ENCODE data around the gene SDCBP2.

- no peak for TF ChIP-seq CTCF (conservative IDR thresholded peaks at IDR 0.05; ENCODE audit: low read depth, low read length)
- TF ChIP-seq RCOR1 (IDR thresholded peaks at IDR 0.05; ENCODE audit: insufficient replicate concordance, low read length) = no peak
- TF ChIP-seq MXI1 (IDR thresholded peaks at IDR 0.05; ENCODE audit: borderline replicate concordance, low read depth, low read length) = no peak
- no peak for TF ChIP-seq MAZ (IDR thresholded peaks at IDR 0.05; ENCODE audit: borderline replicate concordance, low read depth, low read length)
- TF ChIP-seq BHLHE40 (IDR thresholded peaks at IDR 0.05; ENCODE audit: low read depth, low read length) = no peak
- no peak for TF ChIP-seq POLR2A (IDR thresholded peaks at IDR 0.05; ENCODE audit: low read depth, low read length)
- no peak for TF ChIP-seq CEBPB (IDR thresholded peaks at IDR 0.05; ENCODE audit: low read depth, low read length)
- TF ChIP-seq MAFK (IDR thresholded peaks at IDR 0.05; ENCODE audit: low read depth, low read length) = peak; percentile 61
- TF ChIP-seq CHD1 (IDR thresholded peaks at IDR 0.05; ENCODE audit: low read depth, low read length) = no peak
- no peak for TF ChIP-seq RFX5 (IDR thresholded peaks at IDR 0.05; ENCODE audit: low read depth, low read length)
- TF ChIP-seq USF2 (IDR thresholded peaks at IDR 0.05; ENCODE audit: low read depth, low read length) = no peak
- no peak for TF ChIP-seq NFE2L2 (IDR thresholded peaks at IDR 0.05; ENCODE audit: low read depth, low read length)
Observed at GRCh38 chr20:1373036-1373435, 44.1 kb upstream of the SDCBP2 start.

Measured in IMR-90 (cell line).